ENCODE measurements around the gene MYBPH. TPM values are rescaled to one million over a fixed set of nuclear protein-coding genes. Genes with fewer than 3 reads are reported as not detected.

MYBPH gene, protein sequence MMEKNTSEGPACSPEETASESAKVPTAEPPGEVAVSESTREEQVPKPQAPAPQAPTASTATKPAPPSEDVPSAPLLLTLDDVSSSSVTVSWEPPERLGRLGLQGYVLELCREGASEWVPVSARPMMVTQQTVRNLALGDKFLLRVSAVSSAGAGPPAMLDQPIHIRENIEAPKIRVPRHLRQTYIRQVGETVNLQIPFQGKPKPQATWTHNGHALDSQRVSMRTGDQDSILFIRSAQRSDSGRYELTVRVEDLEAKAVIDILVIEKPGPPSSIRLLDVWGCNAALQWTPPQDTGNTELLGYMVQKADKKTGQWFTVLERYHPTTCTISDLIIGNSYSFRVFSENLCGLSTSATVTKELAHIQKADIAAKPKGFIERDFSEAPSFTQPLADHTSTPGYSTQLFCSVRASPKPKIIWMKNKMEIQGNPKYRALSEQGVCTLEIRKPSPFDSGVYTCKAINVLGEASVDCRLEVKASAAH
- under 1 TPM in 1 of 6 experiments, not detected in 5; 0.12 TPM for total RNA-seq
- long read RNA-seq: 0 reads

DNA sequence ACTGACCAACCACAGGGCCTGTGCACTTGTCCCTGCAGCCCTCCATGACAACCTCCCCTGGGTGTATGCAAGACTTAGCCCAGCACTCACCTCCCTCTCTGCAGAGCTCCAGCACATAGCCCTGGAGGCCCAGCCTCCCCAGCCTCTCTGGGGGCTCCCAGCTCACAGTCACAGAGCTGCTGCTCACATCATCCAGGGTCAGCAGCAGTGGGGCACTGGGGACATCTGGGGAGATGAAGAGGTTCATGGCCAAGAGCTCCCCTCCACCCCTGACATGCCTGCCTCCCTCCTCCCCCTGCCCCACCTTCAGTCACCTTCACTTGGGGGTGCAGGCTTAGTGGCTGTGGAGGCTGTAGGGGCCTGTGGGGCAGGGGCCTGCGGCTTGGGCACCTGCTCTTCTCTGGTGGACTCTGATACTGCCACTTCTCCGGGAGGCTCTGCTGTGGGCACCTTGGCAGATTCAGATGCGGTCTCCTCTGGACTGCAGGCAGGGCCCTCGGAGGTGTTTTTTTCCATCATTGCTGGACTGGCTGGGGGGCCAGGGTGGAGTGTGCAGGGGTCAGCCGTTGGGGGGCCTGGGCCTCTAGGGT lies at the start of gene MYBPH:
TSS of gene MYBPH (minus strand) at position 590 of the 590 bp plus-strand sequence. CDS start at position 519, 71 bp downstream.
- H3K4me3 ChIP-seq: no peak within 1 kb of the TSS
- no peaks in the 10 kb centered on the region for H3K9me3 ChIP-seq
- H3K4me1 ChIP-seq: no peaks in the 10 kb centered on the region
- no peaks in the 10 kb centered on the region for H3K27me3 ChIP-seq
- no peak for DNase-seq
- intact Hi-C loops (cut with DNase I): no loop called here
- no peaks in the 10 kb centered on the region for H3K36me3 ChIP-seq
- TF ChIP-seq CTCF (IDR thresholded peaks at IDR 0.05) (no peak), POLR2A (IDR thresholded peaks at IDR 0.05) (no peak)
- no peak for ATAC-seq
- WGBS (ENCODE audit: insufficient coverage, low coverage, low lambda C conversion rate, missing lambda C conversion rate): 0% methylated on average over 1 of the region's 5 CpGs
- no peak within 1 kb of the TSS for H3K27ac ChIP-seq

DNA sequence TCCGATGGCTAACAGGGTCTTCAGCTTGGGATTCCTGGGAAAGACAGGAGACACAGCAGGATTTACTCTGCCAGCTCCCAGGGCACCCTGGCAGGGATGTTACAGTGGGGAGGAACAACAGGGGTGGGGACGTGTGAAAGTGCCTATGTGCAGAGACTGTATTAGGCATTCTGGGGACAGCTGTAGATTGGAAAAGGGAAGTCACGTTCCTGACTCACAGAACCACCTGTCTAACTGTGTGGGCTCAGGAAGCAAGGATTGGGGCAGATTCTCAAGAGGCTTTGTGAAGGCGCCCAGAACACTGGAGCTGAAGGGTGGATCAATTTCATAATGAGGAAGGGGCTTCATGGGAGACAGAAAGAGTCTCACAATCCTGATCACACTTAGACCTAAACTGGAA lies 49.4 kb upstream of the MYBPH start:
- TF ChIP-seq CTCF (IDR thresholded peaks at IDR 0.05) (no peak), POLR2A (IDR thresholded peaks at IDR 0.05) (no peak)
- Histone ChIP-seq H3K36me3 (no peaks in the 10 kb centered on the region), H3K27me3 (no peaks in the 10 kb centered on the region), H3K4me3 (no peak overlapping the region), H3K27ac (no peak overlapping the region), H3K9me3 (no peaks in the 10 kb centered on the region), H3K4me1 (no peaks in the 10 kb centered on the region)
- intact Hi-C loops (cut with DNase I): no loop called here
- WGBS (ENCODE audit: insufficient coverage, low coverage, low lambda C conversion rate, missing lambda C conversion rate): 48% methylated on average over 2 of the region's 4 CpGs
- ATAC-seq (no peak), DNase-seq (no peak)

DNA sequence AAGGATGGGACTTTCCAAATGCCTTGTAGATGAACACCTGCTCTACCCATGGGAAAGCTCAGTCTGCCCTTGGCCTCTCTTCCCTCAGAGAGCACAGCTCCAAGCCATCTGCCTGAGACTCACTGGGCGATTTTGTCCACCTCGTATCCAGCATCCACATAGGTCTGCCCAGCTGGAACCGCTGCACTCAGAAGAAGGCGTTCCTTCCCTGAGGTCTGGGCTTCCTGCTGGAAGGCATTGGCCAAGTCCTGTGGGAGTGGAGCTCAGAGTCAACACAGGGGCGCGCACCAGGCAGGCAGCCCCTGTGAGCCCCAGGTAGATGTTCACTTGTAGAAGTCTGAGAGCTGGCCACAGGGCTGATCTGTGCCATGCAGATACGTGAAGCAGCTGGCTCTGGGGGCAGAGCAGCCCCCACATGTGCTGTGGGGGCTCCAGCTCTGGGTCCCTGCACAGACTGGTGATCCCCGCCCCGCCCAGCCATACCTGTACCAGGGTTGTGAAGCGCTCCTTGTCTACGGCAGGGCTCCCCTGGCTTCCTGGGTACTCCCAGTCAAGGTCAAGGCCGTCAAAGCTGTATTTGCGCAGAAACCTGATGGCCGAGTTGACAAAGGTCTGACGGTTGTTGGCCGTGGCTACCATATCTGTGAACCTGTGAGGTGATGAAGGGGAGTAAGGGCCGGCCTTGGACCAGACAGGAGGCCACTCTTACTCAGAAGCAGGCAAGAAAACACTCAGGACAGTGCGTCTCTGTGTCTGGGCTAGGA lies 47.6 kb upstream of the MYBPH start:
- H3K4me1 ChIP-seq: no peaks in the 10 kb centered on the region
- DNase-seq (no peak), ATAC-seq (no peak)
- WGBS (ENCODE audit: insufficient coverage, low coverage, low lambda C conversion rate, missing lambda C conversion rate): 72% methylated on average over 3 of the region's 18 CpGs
- H3K9me3 ChIP-seq: no peaks in the 10 kb centered on the region
- H3K27me3 ChIP-seq: no peaks in the 10 kb centered on the region
- no peak overlapping the region for H3K4me3 ChIP-seq
- H3K27ac ChIP-seq: no peak overlapping the region
- TF ChIP-seq POLR2A (IDR thresholded peaks at IDR 0.05): no peak
- TF ChIP-seq CTCF (IDR thresholded peaks at IDR 0.05): no peak
- intact Hi-C loops (cut with DNase I): no loop called here
- no peaks in the 10 kb centered on the region for H3K36me3 ChIP-seq

GRCh38 chr1:203219934-203220333 lies 44.3 kb upstream of the MYBPH start:
- Histone ChIP-seq H3K36me3 (no peaks in the 10 kb centered on the region), H3K27ac (no peak overlapping the region), H3K9me3 (no peaks in the 10 kb centered on the region), H3K4me3 (no peak overlapping the region), H3K27me3 (no peaks in the 10 kb centered on the region), H3K4me1 (no peaks in the 10 kb centered on the region)
- intact Hi-C loops (cut with DNase I): loop anchor here (5.0 kb wide), 4 partner anchors 53 to 183 kb away; no protein-coding TSS in a partner anchor
- TF ChIP-seq CTCF (IDR thresholded peaks at IDR 0.05) (no peak), POLR2A (IDR thresholded peaks at IDR 0.05) (no peak)
- WGBS (ENCODE audit: insufficient coverage, low coverage, low lambda C conversion rate, missing lambda C conversion rate): 73% methylated on average over 3 of the region's 8 CpGs
- DNase-seq (no peak), ATAC-seq (no peak)

Measured in right lobe of liver (tissue), 6 donors.